Liver (tissue), 9 donors: ENCODE results near the gene ANKRD33B. TPM values are rescaled to one million over a fixed set of nuclear protein-coding genes. Genes with fewer than 3 reads are reported as not detected.

Experiments
- DNase-seq: peaks from one replicate; pipeline ENCODE4 v3.0.0-alpha.2; 2017; ENCODE audit warnings: low spot score
- H3K27ac ChIP-seq, 2 donors: one replicate each; pipeline ENCODE4 v1.7.0; 2013; ENCODE audit warnings: inconsistent platforms in 2 of 2, low read length in 2 of 2, control low read depth in 1 of 2, low read depth in 1 of 2, mild to moderate bottlenecking in 1 of 2
- H3K27me3 ChIP-seq, 4 donors: one replicate each; pipeline versions ENCODE4 v1.6.1 to v1.7.0; 2013; ENCODE audit warnings: low read length in 3 of 4, inconsistent platforms in 1 of 4, mild to moderate bottlenecking in 1 of 4, moderate library complexity in 1 of 4; ENCODE audit not compliant: control insufficient read depth in 4 of 4, insufficient read depth in 4 of 4
- H3K36me3 ChIP-seq, 4 donors: one replicate each; pipeline versions ENCODE4 v1.6.1 to v1.7.0; 2013; ENCODE audit warnings: low read length in 3 of 4, mild to moderate bottlenecking in 3 of 4, low read depth in 1 of 4, moderate library complexity in 1 of 4; ENCODE audit not compliant: control insufficient read depth in 4 of 4, insufficient read depth in 3 of 4
- H3K4me1 ChIP-seq, 4 donors: one replicate each; pipeline versions ENCODE4 v1.6.1 to v1.7.0; 2013; ENCODE audit warnings: low read length in 3 of 4, mild to moderate bottlenecking in 3 of 4, moderate library complexity in 1 of 4; ENCODE audit not compliant: control insufficient read depth in 4 of 4, insufficient read depth in 4 of 4
- H3K4me3 ChIP-seq, 3 donors: one replicate each; pipeline versions ENCODE4 v1.6.1 to v1.7.0; 2013; ENCODE audit warnings: low read length in 3 of 3, control low read depth in 1 of 3, low read depth in 1 of 3, mild to moderate bottlenecking in 1 of 3
- H3K9ac ChIP-seq, 2 donors: one replicate each; pipeline ENCODE4 v1.7.0; 2013; ENCODE audit warnings: low read length in 2 of 2, mild to moderate bottlenecking in 2 of 2, moderate library complexity in 2 of 2, control low read depth in 1 of 2, low read depth in 1 of 2
- H3K9me3 ChIP-seq, 4 donors: one replicate each; pipeline versions ENCODE4 v1.6.1 to v1.7.0; 2013; ENCODE audit warnings: low read length in 3 of 4; ENCODE audit not compliant: control insufficient read depth in 4 of 4
- ATF3 ChIP-seq: IDR thresholded peaks from 2 replicates; pipeline ENCODE4 v1.6.1; 2016; ENCODE audit warnings: antibody characterized with exemption
- CTCF ChIP-seq: fragments of 150-350 bp; IDR thresholded peaks from 2 replicates; pipeline ENCODE4 v1.5.1; 2017; ENCODE audit warnings: improper control_type of control experiment, low read depth, low read length; ENCODE audit not compliant: missing input control
- EGR1 ChIP-seq, 2 donors: IDR thresholded peaks; 2 replicates each; pipeline ENCODE4 v1.6.1; 2016 to 2018; ENCODE audit warnings: antibody characterized with exemption in 2 of 2, low read depth in 2 of 2
- FOXA1 ChIP-seq: IDR thresholded peaks from 2 replicates; pipeline ENCODE4 v1.6.1; 2016; ENCODE audit warnings: antibody characterized with exemption
- FOXA2 ChIP-seq: IDR thresholded peaks from 2 replicates; pipeline ENCODE4 v1.6.1; 2016; ENCODE audit warnings: antibody characterized with exemption
- GABPA ChIP-seq, 2 donors: IDR thresholded peaks in 1 of 2; conservative IDR thresholded peaks in 1 of 2; 2 replicates each; pipeline ENCODE4 v1.6.1; 2016; ENCODE audit warnings: antibody characterized with exemption in 2 of 2, mild to moderate bottlenecking in 1 of 2, moderate library complexity in 1 of 2
- HNF4A ChIP-seq, 2 donors: conservative IDR thresholded peaks; 2 replicates each; pipeline ENCODE4 v1.6.1; 2016; ENCODE audit warnings: antibody characterized with exemption in 2 of 2, mild to moderate bottlenecking in 2 of 2
- HNF4G ChIP-seq: IDR thresholded peaks from 2 replicates; pipeline ENCODE4 v1.6.1; 2016; ENCODE audit warnings: antibody characterized with exemption
- JUND ChIP-seq, 2 donors: IDR thresholded peaks; 2 replicates each; pipeline ENCODE4 v1.6.1; 2016; ENCODE audit warnings: antibody characterized with exemption in 2 of 2
- MAX ChIP-seq: IDR thresholded peaks from 2 replicates; pipeline ENCODE4 v1.6.1; 2016; ENCODE audit warnings: antibody characterized with exemption
- NR2F2 ChIP-seq: IDR thresholded peaks from 2 replicates; pipeline ENCODE4 v1.6.1; 2016; ENCODE audit warnings: antibody characterized with exemption
- RAD21 ChIP-seq, 2 donors: IDR thresholded peaks; 2 replicates each; pipeline ENCODE4 v1.6.1; 2016; ENCODE audit warnings: antibody characterized with exemption in 2 of 2, mild to moderate bottlenecking in 2 of 2
- REST ChIP-seq: IDR thresholded peaks from 2 replicates; pipeline ENCODE4 v1.6.1; 2016; ENCODE audit warnings: antibody characterized with exemption, mild to moderate bottlenecking
- RXRA ChIP-seq, 2 donors: IDR thresholded peaks; 2 replicates each; pipeline ENCODE4 v1.6.1; 2017 to 2018; ENCODE audit warnings: antibody characterized with exemption in 2 of 2, mild to moderate bottlenecking in 1 of 2
- SP1 ChIP-seq: IDR thresholded peaks from 2 replicates; pipeline ENCODE4 v1.6.1; 2018; ENCODE audit warnings: antibody characterized with exemption, mild to moderate bottlenecking
- TAF1 ChIP-seq: conservative IDR thresholded peaks from 2 replicates; pipeline ENCODE4 v1.6.1; 2016; ENCODE audit warnings: antibody characterized with exemption, mild to moderate bottlenecking
- YY1 ChIP-seq: IDR thresholded peaks from 2 replicates; pipeline ENCODE4 v1.6.1; 2016; ENCODE audit warnings: antibody characterized with exemption, mild to moderate bottlenecking
- ZBTB33 ChIP-seq: IDR thresholded peaks from 2 replicates; pipeline ENCODE4 v1.6.1; 2016; ENCODE audit warnings: antibody characterized with exemption
- WGBS: extraction: QIAGEN DNeasy Blood & Tissue Kit; methylation state at CpG from one replicate; pipeline ENCODE4 v1.1.7; 2013; 5-methylcytosine and 5-hydroxymethylcytosine counted together
- polyA plus RNA-seq, 2 donors: library from polyadenylated mRNA; stranded (reverse) in 1 of 2; unstranded in 1 of 2; fragments of 200-250 nt in 1 of 2; fragments of >200 nt in 1 of 2; fragmentation: Nextera tagmentation in 1 of 2; extraction: Ambion mirVana in 1 of 2; gene quantifications; one replicate each; pipeline versions ENCODE4 v1.2.1 to v1.2.3, GENCODE V29; 2013 to 2015
- total RNA-seq, 2 donors: library from RNA; depleted of rRNA; stranded (reverse); fragments of >200 nt; gene quantifications; one replicate each; pipeline ENCODE4 v1.2.3, GENCODE V29; 2014
- donor health status: healthy.
- donor health status: healthy.
- donor health status: healthy.
- donor health status: healthy.
- donor health status: healthy.

The ANKRD33B gene
- total and polyA plus RNA-seq, 4 donors, result 0.09 to 1.9 (median 0.25) TPM; not detected in 1

GRCh38 chr5:10546186-10546585, 17.7 kb upstream of the ANKRD33B start:
- no peaks in the 10 kb centered on the region for H3K27me3 ChIP-seq
- WGBS, result 49% methylated on average over 7 of the region's 7 CpGs
- H3K4me3 ChIP-seq, result no peak overlapping the region
- DNase-seq, result no peak
- no peaks in the 10 kb centered on the region for H3K36me3 ChIP-seq
- no peak overlapping the region for H3K9ac ChIP-seq
- no peak for TF ChIP-seq CTCF
- TF ChIP-seq SP1, result no peak
- no peak for TF ChIP-seq RXRA (IDR thresholded peaks at IDR 0.05)
- no peak for TF ChIP-seq EGR1 (IDR thresholded peaks at IDR 0.05; ENCODE audit: low read depth in 2 of 2)
- no peak for TF ChIP-seq HNF4A (conservative IDR thresholded peaks at IDR 0.05)
- no peak for TF ChIP-seq NR2F2
- no peak for TF ChIP-seq MAX
- TF ChIP-seq FOXA1, result no peak
- TF ChIP-seq YY1, result no peak
- no peak for TF ChIP-seq ZBTB33
- TF ChIP-seq ATF3, result no peak
- TF ChIP-seq RAD21 (IDR thresholded peaks at IDR 0.05), result no peak
- TF ChIP-seq JUND (IDR thresholded peaks at IDR 0.05), result no peak
- TF ChIP-seq TAF1, result no peak
- no peak for TF ChIP-seq GABPA (IDR thresholded peaks at IDR 0.05 in 1 of 2, conservative IDR thresholded peaks at IDR 0.05 in 1 of 2)
- no peak for TF ChIP-seq HNF4G
- TF ChIP-seq REST, result no peak
- no peak for TF ChIP-seq FOXA2
- no peaks in the 10 kb centered on the region for H3K9me3 ChIP-seq
- no peaks in the 10 kb centered on the region for H3K4me1 ChIP-seq
- no peak overlapping the region for H3K27ac ChIP-seq
